Common myeloid progenitor, CD34-positive (primary cell): Measurements from ENCODE around the gene UST.

Source experiments
- CTCF ChIA-PET: fragments of 350-600 bp; sonication (Branson Sonifier 250); formaldehyde crosslinking; loops from one replicate; lab custom pipeline; 2021; ENCODE audit warnings: antibody characterized with exemption; lab: Charles Lee
- POLR2A ChIA-PET: fragments of 350-600 bp; sonication (Branson Sonifier 250); formaldehyde crosslinking; loops from one replicate; lab custom pipeline; 2021; ENCODE audit warnings: antibody characterized with exemption; lab: Charles Lee
- DNase-seq, 3 donors: peaks; one replicate each; pipeline versions ENCODE4 v3.0.0 to v3.0.0-alpha.2; 2013
- H3K27ac ChIP-seq, 2 experiments: 1 replicate in 1 of 2; 2 replicates in 1 of 2; pipeline ENCODE4 v1.7.0; 2013; ENCODE audit warnings: inconsistent platforms in 2 of 2, low read length in 2 of 2, mild to moderate bottlenecking in 2 of 2, low read depth in 1 of 2, moderate library complexity in 1 of 2; ENCODE audit not compliant: severe bottlenecking in 2 of 2, insufficient read depth in 1 of 2, poor library complexity in 1 of 2
- H3K27me3 ChIP-seq, 5 experiments: replicated peaks in 2 of 5; 1 replicate in 3 of 5; 2 replicates in 2 of 5; pipeline versions ENCODE4 v1.6.1 to v1.7.0; 2013; ENCODE audit warnings: low read length in 4 of 5, mild to moderate bottlenecking in 2 of 5, moderate library complexity in 2 of 5, inconsistent platforms in 1 of 5; ENCODE audit not compliant: insufficient read depth in 5 of 5, control insufficient read depth in 4 of 5
- H3K36me3 ChIP-seq, 4 experiments: 1 replicate in 2 of 4; 2 replicates in 2 of 4; pipeline versions ENCODE4 v1.6.1 to v1.7.0; 2013; ENCODE audit warnings: low read length in 3 of 4, control low read depth in 1 of 4, mild to moderate bottlenecking in 1 of 4; ENCODE audit not compliant: control insufficient read depth in 4 of 4, insufficient read depth in 4 of 4
- H3K4me1 ChIP-seq, 4 experiments: 1 replicate in 3 of 4; 2 replicates in 1 of 4; pipeline versions ENCODE4 v1.6.1 to v1.7.1; 2013; ENCODE audit warnings: low read length in 3 of 4, mild to moderate bottlenecking in 3 of 4, control low read depth in 1 of 4, inconsistent platforms in 1 of 4, moderate library complexity in 1 of 4; ENCODE audit not compliant: control insufficient read depth in 4 of 4, insufficient read depth in 4 of 4; ENCODE audit errors: control extremely low read depth in 1 of 4
- H3K4me3 ChIP-seq, 7 experiments: 1 replicate in 4 of 7; 2 replicates in 3 of 7; pipeline versions ENCODE4 v1.5.1 to v1.7.0; 2013; ENCODE audit warnings: mild to moderate bottlenecking in 7 of 7, low read length in 6 of 7, moderate library complexity in 6 of 7, inconsistent platforms in 2 of 7, low read depth in 2 of 7, control low read depth in 1 of 7; ENCODE audit not compliant: insufficient read depth in 4 of 7, control insufficient read depth in 1 of 7; ENCODE audit errors: extremely low read depth in 1 of 7
- H3K9me3 ChIP-seq, 5 experiments: 1 replicate in 4 of 5; 2 replicates in 1 of 5; pipeline versions ENCODE4 v1.6.1 to v1.7.1; 2013; ENCODE audit warnings: low read length in 4 of 5, mild to moderate bottlenecking in 2 of 5, inconsistent platforms in 1 of 5, low read depth in 1 of 5, moderate library complexity in 1 of 5; ENCODE audit not compliant: control insufficient read depth in 4 of 5, insufficient read depth in 2 of 5; ENCODE audit errors: control extremely low read depth in 1 of 5
- WGBS: methylation state at CpG from one replicate; pipeline ENCODE4 v1.1.5; 2013; ENCODE audit not compliant: insufficient coverage; 5-methylcytosine and 5-hydroxymethylcytosine counted together

UST gene

DNA sequence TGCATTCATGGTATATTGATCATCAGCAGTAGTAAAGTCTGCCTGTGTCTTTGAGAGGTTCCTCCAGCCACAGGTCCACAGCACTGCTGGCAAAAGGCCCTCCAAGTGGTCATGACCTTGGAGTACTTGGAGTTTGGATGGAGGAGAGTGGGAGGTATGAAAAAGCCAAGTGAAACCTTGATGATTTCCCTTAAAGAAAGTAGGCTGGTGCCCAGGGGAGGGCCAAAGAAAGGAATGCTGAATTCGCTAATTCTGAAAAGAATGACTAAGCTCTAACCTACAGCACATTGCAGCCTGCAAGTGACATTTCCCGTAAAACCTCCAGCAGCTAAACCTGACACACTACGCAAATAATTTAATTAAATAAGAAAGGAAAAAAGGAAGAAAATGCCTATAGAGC is 347.3 kb downstream of the UST start:
- no CpG with 5 or more reads among the region's 3 CpGs for WGBS
- Histone ChIP-seq H3K9me3 (peaks cover 0 to 18% (median 4%) of the 10 kb centered on the region in 5 experiments), H3K27me3 (no peaks in the 10 kb centered on the region), H3K4me1 (peaks cover 10 to 56% (median 39%) of the 10 kb centered on the region in 4 experiments), H3K4me3 (peak overlapping the region in 2 of 7 experiments; percentile 14 to 40), H3K27ac (no peak overlapping the region), H3K36me3 (peaks cover 0 to 3% (median 0%) of the 10 kb centered on the region in 4 experiments)
- ChIA-PET CTCF (interaction anchor here (1.7 to 2.1 kb wide), 3 partner anchors 24 to 338 kb away, joined by 4 to 11 read pairs (median 9); no protein-coding TSS in a partner anchor), POLR2A (no interaction called here)
- peak in 1 of 3 donors; percentile 71 for DNase-seq

DNA sequence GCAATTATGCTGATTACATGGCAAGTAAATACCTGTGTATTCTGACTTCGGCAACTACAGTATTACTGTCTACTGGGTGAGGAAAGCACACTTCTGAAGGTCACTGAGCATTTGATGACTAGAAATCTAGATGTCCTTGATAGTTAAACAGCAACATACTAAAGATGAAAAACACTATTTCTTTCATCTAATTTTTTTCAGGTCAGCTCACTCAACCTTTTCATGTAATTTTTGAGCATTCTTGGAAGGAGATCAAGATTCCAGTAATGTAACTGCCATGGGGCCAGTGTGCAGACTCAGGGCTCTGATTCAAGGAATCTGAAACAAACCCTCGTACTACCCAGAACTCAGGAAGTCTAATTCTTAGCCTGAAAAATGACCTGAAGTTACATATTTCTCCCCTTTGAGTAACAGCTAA is 348.1 kb downstream of the UST start:
- ChIA-PET POLR2A (interaction anchor here (1.0 kb wide), 1 partner anchor 24 kb away, joined by 3 read pairs; no protein-coding TSS in a partner anchor), CTCF (interaction anchor here (1.2 to 2.1 kb wide), 6 partner anchors 13 to 337 kb away, joined by 3 to 11 read pairs (median 4); no protein-coding TSS in a partner anchor)
- H3K36me3 ChIP-seq, result peaks cover 0 to 3% (median 0%) of the 10 kb centered on the region in 4 experiments
- peaks cover 0 to 23% (median 4%) of the 10 kb centered on the region in 5 experiments for H3K9me3 ChIP-seq
- 28% methylated on average over 2 of the region's 2 CpGs for WGBS
- peak overlapping the region in 1 of 7 experiments; percentile 40 for H3K4me3 ChIP-seq
- no peaks in the 10 kb centered on the region for H3K27me3 ChIP-seq
- DNase-seq, result peak in 1 of 3 donors; percentile 16
- H3K4me1 ChIP-seq, result peaks cover 10 to 51% (median 39%) of the 10 kb centered on the region in 4 experiments
- no peak overlapping the region for H3K27ac ChIP-seq

DNA sequence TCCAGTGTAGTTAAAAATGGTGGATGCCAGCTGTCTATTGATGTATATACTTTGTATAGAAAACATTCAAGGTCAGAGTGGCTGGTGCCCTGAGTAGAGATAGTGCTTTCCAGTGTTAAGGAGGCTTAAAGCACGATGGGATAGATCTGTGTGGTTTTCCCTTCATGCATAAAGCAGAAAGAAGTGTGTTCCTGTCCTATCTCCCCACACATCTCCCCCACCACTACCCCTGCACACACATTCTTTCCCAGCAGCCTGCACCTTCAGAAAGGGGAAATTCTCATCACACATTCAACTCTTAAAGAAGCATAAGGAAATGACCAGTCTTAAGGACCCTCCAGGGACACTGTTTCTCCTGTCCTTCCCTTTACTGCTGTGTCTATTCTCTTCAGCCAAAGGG is 349.0 kb downstream of the UST start:
- peak; percentile 44 to 83 (median 74) for DNase-seq
- ChIA-PET CTCF (interaction anchor here (0.8 to 2.1 kb wide), 9 partner anchors 11 to 336 kb away, joined by 3 to 11 read pairs (median 4); no protein-coding TSS in a partner anchor), POLR2A (interaction anchor here (1.0 kb wide), 1 partner anchor 23 kb away, joined by 3 read pairs; no protein-coding TSS in a partner anchor)
- H3K36me3 ChIP-seq, result peaks cover 0 to 3% (median 0%) of the 10 kb centered on the region in 4 experiments
- no CpG with 5 or more reads among the region's 1 CpG for WGBS
- H3K4me1 ChIP-seq, result peaks cover 6 to 46% (median 39%) of the 10 kb centered on the region in 4 experiments
- peak overlapping the region; percentile 37 to 38 for H3K27ac ChIP-seq
- no peaks in the 10 kb centered on the region for H3K27me3 ChIP-seq
- H3K9me3 ChIP-seq, result peaks cover 0 to 30% (median 4%) of the 10 kb centered on the region in 5 experiments
- peak overlapping the region in 1 of 7 experiments; percentile 26 for H3K4me3 ChIP-seq

- DNase-seq, result no peak
- Histone ChIP-seq H3K36me3 (peaks cover 0 to 3% (median 0%) of the 10 kb centered on the region in 4 experiments), H3K4me1 (peaks cover 6 to 43% (median 36%) of the 10 kb centered on the region in 4 experiments), H3K27ac (no peak overlapping the region), H3K27me3 (no peaks in the 10 kb centered on the region), H3K4me3 (no peak overlapping the region), H3K9me3 (peaks cover 0 to 33% (median 4%) of the 10 kb centered on the region in 5 experiments)
- ChIA-PET CTCF (interaction anchor here (1.1 kb wide), 1 partner anchor 14 kb away, joined by 3 read pairs; no protein-coding TSS in a partner anchor), POLR2A (no interaction called here)
- no CpG with 5 or more reads among the region's 2 CpGs for WGBS
Measured at GRCh38 chr6:149097794-149098193, 351.0 kb downstream of the UST start.

- POLR2A ChIA-PET, result no interaction called here
- H3K4me1 ChIP-seq, result peaks cover 2 to 34% (median 32%) of the 10 kb centered on the region in 4 experiments
Measured at GRCh38 chr6:149098700-149099276, 352.0 kb downstream of the UST start.

GRCh38 chr6:149102324-149102723 is 355.5 kb downstream of the UST start:
- Histone ChIP-seq H3K36me3 (peaks cover 0 to 1% (median 0%) of the 10 kb centered on the region in 4 experiments), H3K9me3 (peaks cover 0 to 31% (median 4%) of the 10 kb centered on the region in 5 experiments), H3K4me3 (no peak overlapping the region), H3K27ac (no peak overlapping the region), H3K4me1 (no peaks in the 10 kb centered on the region), H3K27me3 (no peaks in the 10 kb centered on the region)
- ChIA-PET CTCF (no interaction called here), POLR2A (no interaction called here)
- no peak for DNase-seq

More at GRCh38 chr6:149098700-149099276, 352.0 kb downstream of the UST start:
- Histone ChIP-seq H3K27ac (no peak overlapping the region), H3K9me3 (peaks cover 0 to 33% (median 4%) of the 10 kb centered on the region in 5 experiments), H3K36me3 (peaks cover 0 to 3% (median 0%) of the 10 kb centered on the region in 4 experiments), H3K4me3 (no peak overlapping the region), H3K27me3 (no peaks in the 10 kb centered on the region)
- CTCF ChIA-PET, result interaction anchor here (0.6 kb wide), 1 partner anchor 64 kb away, joined by 4 read pairs; no protein-coding TSS in a partner anchor
- DNase-seq, result peak in 2 of 3 donors; percentile 57 to 65
- WGBS, result 94% methylated on average over 2 of the region's 4 CpGs
